MM.1S (cell line): ENCODE data around the gene KRT10.

Experiments
- CTCF ChIP-seq: fragments of 300-600 bp; sonication (generic); IDR thresholded peaks from 2 replicates; pipeline ENCODE4 v1.5.1; 2016; ENCODE audit warnings: antibody characterized with exemption, low read length, mixed read lengths
- EZH2 ChIP-seq: fragments of 300-600 bp; sonication (generic); optimal IDR thresholded peaks from 2 replicates; pipeline ENCODE3; 2017; ENCODE audit warnings: low read depth, mild to moderate bottlenecking, antibody characterized with exemption, low read length, mixed read lengths
- EZH2phosphoT487 ChIP-seq: fragments of 300-600 bp; sonication (generic); IDR thresholded peaks from 2 replicates; pipeline ENCODE4 v1.6.1; 2018; ENCODE audit warnings: antibody characterized with exemption, low read length

- TF ChIP-seq CTCF = no peak
- no peak for TF ChIP-seq EZH2phosphoT487
- no peak for TF ChIP-seq EZH2
Measured at GRCh38 chr17:40777459-40777858, 45.0 kb downstream of the KRT10 start.
